Neural progenitor cell (in vitro differentiated cells): Measurements from ENCODE around the gene C3orf70.

Experiments
- EZH2 ChIP-seq: fragments of 200-600 bp; sonication (generic); IDR thresholded peaks from 2 replicates; pipeline ENCODE4 v1.6.1; 2017; ENCODE audit warnings: antibody characterized with exemption, mild to moderate bottlenecking, moderate library complexity
- TF ChIP-seq, protein P1 (sequence below): fragments of 200-600 bp; sonication (generic); IDR thresholded peaks from 2 replicates; pipeline ENCODE4 v1.5.1; 2017; ENCODE audit warnings: antibody characterized with exemption, mild to moderate bottlenecking

DNA sequence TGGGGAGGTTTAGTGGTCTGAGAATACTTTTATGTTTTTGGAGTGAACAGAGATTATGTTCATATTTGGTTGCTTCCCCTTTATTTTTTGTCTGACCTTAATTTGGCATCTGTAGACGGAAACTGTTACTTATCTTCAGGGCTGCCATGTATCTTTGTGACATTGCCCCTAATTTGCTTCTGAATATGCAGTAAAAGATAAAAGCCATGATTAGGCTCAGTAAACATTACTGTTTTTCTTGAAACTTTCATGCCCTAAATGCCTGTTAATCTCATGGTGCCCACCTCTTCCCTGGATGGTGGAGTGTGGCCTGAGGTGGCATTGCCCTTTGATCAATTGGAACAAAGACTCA lies 106.7 kb downstream of the C3orf70 start:
- TF ChIP-seq, protein P1, sequence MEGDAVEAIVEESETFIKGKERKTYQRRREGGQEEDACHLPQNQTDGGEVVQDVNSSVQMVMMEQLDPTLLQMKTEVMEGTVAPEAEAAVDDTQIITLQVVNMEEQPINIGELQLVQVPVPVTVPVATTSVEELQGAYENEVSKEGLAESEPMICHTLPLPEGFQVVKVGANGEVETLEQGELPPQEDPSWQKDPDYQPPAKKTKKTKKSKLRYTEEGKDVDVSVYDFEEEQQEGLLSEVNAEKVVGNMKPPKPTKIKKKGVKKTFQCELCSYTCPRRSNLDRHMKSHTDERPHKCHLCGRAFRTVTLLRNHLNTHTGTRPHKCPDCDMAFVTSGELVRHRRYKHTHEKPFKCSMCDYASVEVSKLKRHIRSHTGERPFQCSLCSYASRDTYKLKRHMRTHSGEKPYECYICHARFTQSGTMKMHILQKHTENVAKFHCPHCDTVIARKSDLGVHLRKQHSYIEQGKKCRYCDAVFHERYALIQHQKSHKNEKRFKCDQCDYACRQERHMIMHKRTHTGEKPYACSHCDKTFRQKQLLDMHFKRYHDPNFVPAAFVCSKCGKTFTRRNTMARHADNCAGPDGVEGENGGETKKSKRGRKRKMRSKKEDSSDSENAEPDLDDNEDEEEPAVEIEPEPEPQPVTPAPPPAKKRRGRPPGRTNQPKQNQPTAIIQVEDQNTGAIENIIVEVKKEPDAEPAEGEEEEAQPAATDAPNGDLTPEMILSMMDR: no peak
- TF ChIP-seq EZH2: no peak
